HEK293T (cell line): ENCODE results near the gene POU2F3.

Source experiments
- BHLHE40 ChIP-seq: fragments of 450-650 bp; IDR thresholded peaks from 2 replicates; pipeline ENCODE4 v1.6.1; 2016; ENCODE audit warnings: mild to moderate bottlenecking, moderate library complexity, borderline replicate concordance
- ELF4 ChIP-seq: fragments of 450-650 bp; IDR thresholded peaks from 2 replicates; pipeline ENCODE4 v1.6.1; 2017; ENCODE audit warnings: antibody characterized with exemption
- FOXA1 ChIP-seq: fragments of 450-650 bp; IDR thresholded peaks from 2 replicates; pipeline ENCODE4 v1.6.1; 2016; ENCODE audit warnings: mild to moderate bottlenecking
- FOXK2 ChIP-seq: fragments of 450-650 bp; IDR thresholded peaks from 2 replicates; pipeline ENCODE4 v1.6.1; 2016; ENCODE audit warnings: mild to moderate bottlenecking
- FOXM1 ChIP-seq: fragments of 450-650 bp; IDR thresholded peaks from 2 replicates; pipeline ENCODE4 v1.6.1; 2017; ENCODE audit warnings: mild to moderate bottlenecking, borderline replicate concordance
- HDGF ChIP-seq: fragments of 450-650 bp; IDR thresholded peaks from 2 replicates; pipeline ENCODE4 v1.6.1; 2017; ENCODE audit warnings: antibody characterized with exemption, borderline replicate concordance
- L3MBTL2 ChIP-seq: fragments of 450-650 bp; conservative IDR thresholded peaks from 2 replicates; pipeline ENCODE4 v1.6.1; 2016; ENCODE audit warnings: mild to moderate bottlenecking
- LEF1 ChIP-seq: fragments of 450-650 bp; IDR thresholded peaks from 2 replicates; pipeline ENCODE4 v1.6.1; 2017; ENCODE audit warnings: mild to moderate bottlenecking, borderline replicate concordance
- NFRKB ChIP-seq: fragments of 450-650 bp; IDR thresholded peaks from 2 replicates; pipeline ENCODE4 v1.6.1; 2016; ENCODE audit warnings: mild to moderate bottlenecking, moderate library complexity
- SP1 ChIP-seq: fragments of 450-650 bp; IDR thresholded peaks from 2 replicates; pipeline ENCODE4 v1.6.1; 2017
- TARDBP ChIP-seq: fragments of 450-650 bp; IDR thresholded peaks from 2 replicates; pipeline ENCODE4 v1.6.1; 2016
- ZNF384 ChIP-seq: fragments of 450-650 bp; IDR thresholded peaks from 2 replicates; pipeline ENCODE4 v1.6.1; 2016
- TF ChIP-seq, protein P1 (sequence below): fragments of 450-650 bp; IDR thresholded peaks from 2 replicates; pipeline ENCODE4 v1.6.1; 2016

GRCh38 chr11:120198403-120198786 lies 41.5 kb upstream of the POU2F3 start:
- TF ChIP-seq SP1 (no peak), BHLHE40 (no peak), TARDBP (no peak), FOXA1 (no peak), NFRKB (no peak), HDGF (no peak), ZNF384 (no peak), L3MBTL2 (no peak), FOXM1 (no peak), ELF4 (no peak), LEF1 (no peak), FOXK2 (no peak)
- TF ChIP-seq, protein P1, sequence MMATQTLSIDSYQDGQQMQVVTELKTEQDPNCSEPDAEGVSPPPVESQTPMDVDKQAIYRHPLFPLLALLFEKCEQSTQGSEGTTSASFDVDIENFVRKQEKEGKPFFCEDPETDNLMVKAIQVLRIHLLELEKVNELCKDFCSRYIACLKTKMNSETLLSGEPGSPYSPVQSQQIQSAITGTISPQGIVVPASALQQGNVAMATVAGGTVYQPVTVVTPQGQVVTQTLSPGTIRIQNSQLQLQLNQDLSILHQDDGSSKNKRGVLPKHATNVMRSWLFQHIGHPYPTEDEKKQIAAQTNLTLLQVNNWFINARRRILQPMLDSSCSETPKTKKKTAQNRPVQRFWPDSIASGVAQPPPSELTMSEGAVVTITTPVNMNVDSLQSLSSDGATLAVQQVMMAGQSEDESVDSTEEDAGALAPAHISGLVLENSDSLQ = no peak
